ENCODE results near the gene SALL3.
"Not testable (repeated sequence)": the region's sequence is repeated elsewhere in the genome, so short reads cannot be mapped to it uniquely, and the experiment has no call there.

Gene SALL3

GRCh38 chr18:78979730-78980278, at the start of gene SALL3:
Gene SALL3 (plus strand): TSS chr18:78979818. CDS start chr18:78980275, 457 bp downstream.
- DNase-seq, result no peak

GRCh38 chr18:78932281-78932680, 47.3 kb upstream of the SALL3 start:
- DNase-seq, result no peak

GRCh38 chr18:78934003-78934402, 45.6 kb upstream of the SALL3 start:
- no peak for DNase-seq

GRCh38 chr18:78934551-78935225, 44.9 kb upstream of the SALL3 start:
- DNase-seq, result no peak

- DNase-seq, result no peak
Measured at GRCh38 chr18:78935406-78935805, 44.2 kb upstream of the SALL3 start.

- DNase-seq, result no peak
Measured at GRCh38 chr18:78936251-78937005, 43.2 kb upstream of the SALL3 start.

GRCh38 chr18:78937166-78937565, 42.5 kb upstream of the SALL3 start:
- DNase-seq, result no peak

GRCh38 chr18:78939105-78939504, 40.5 kb upstream of the SALL3 start:
- no peak for DNase-seq

- no peak for DNase-seq
Measured at GRCh38 chr18:78939734-78940494, 39.7 kb upstream of the SALL3 start.

- DNase-seq, result not testable (repeated sequence)
Measured at GRCh38 chr18:78942236-78942635, 37.4 kb upstream of the SALL3 start.

- DNase-seq, result no peak
Measured at GRCh38 chr18:78945628-78946027, 34.0 kb upstream of the SALL3 start.

- DNase-seq, result no peak
Measured at GRCh38 chr18:78947291-78947690, 32.3 kb upstream of the SALL3 start.

GRCh38 chr18:78948221-78948620, 31.4 kb upstream of the SALL3 start:
- DNase-seq, result no peak

GRCh38 chr18:78948707-78949106, 30.9 kb upstream of the SALL3 start:
- no peak for DNase-seq

GRCh38 chr18:78949216-78949615, 30.4 kb upstream of the SALL3 start:
- no peak for DNase-seq

GRCh38 chr18:78950386-78950785, 29.2 kb upstream of the SALL3 start:
- DNase-seq, result no peak

- DNase-seq, result no peak
Measured at GRCh38 chr18:78953566-78953965, 26.1 kb upstream of the SALL3 start.

- DNase-seq, result no peak
Measured at GRCh38 chr18:78955051-78955450, 24.6 kb upstream of the SALL3 start.

- no peak for DNase-seq
Measured at GRCh38 chr18:78957140-78957539, 22.5 kb upstream of the SALL3 start.

GRCh38 chr18:78960709-78961108, 18.9 kb upstream of the SALL3 start:
- no peak for DNase-seq

- no peak for DNase-seq
Measured at GRCh38 chr18:78962098-78962497, 17.5 kb upstream of the SALL3 start.

- not testable (repeated sequence) for DNase-seq
Measured at GRCh38 chr18:78964727-78965126, 14.9 kb upstream of the SALL3 start.

GRCh38 chr18:78965260-78965659, 14.4 kb upstream of the SALL3 start:
- DNase-seq, result no peak

Data from DMS79 treated with DMSO at 0.1 percent for 48 hours (cell line).